Endothelial cell of umbilical vein (primary cell): ENCODE measurements around the gene CHD6. TPM values are rescaled to one million over a fixed set of nuclear protein-coding genes. Genes with fewer than 3 reads are reported as not detected.

ENCODE experiments used
- BruUV-seq: library from RNA; stranded (reverse); fragments of 400-500 nt; replicated peaks from 2 replicates; lab custom pipeline; 2021; lab: Mats Ljungman, UMichigan
- CTCF ChIA-PET: fragments of 300-600, 350-600 bp; sonication (Branson Sonifier 250); formaldehyde crosslinking; loops from one replicate; lab custom pipeline; 2021; ENCODE audit warnings: antibody characterized with exemption, inconsistent platforms; lab: Charles Lee
- POLR2A ChIA-PET: fragments of 300-600, 350-600 bp; sonication (Branson Sonifier 250); formaldehyde crosslinking; loops from one replicate; lab custom pipeline; 2021; ENCODE audit warnings: antibody characterized with exemption, inconsistent platforms; lab: Charles Lee
- DNase-seq: peaks from one replicate; pipeline ENCODE4 v3.0.0-alpha.2; 2011; ENCODE audit warnings: low read depth, low spot score
- FAIRE-seq: peaks from 2 replicates; lab custom pipeline; 2011; peaks lifted over from hg19 to GRCh38; lab: Jason Lieb, UNC
- H2AFZ ChIP-seq: 2 replicates; pipeline ENCODE4 v1.6.0; 2012; ENCODE audit warnings: low read depth, low read length, control low read depth, inconsistent platforms
- H3K27ac ChIP-seq: 2 replicates; pipeline ENCODE4 v1.5.1; 2011; ENCODE audit warnings: low read depth, mild to moderate bottlenecking, control low read depth, low read length, moderate library complexity; ENCODE audit not compliant: insufficient read depth
- H3K27me3 ChIP-seq, 2 experiments: 2 replicates each; pipeline versions ENCODE4 v1.6.0 to v1.6.1; 2011; ENCODE audit warnings: low read length in 2 of 2, mixed read lengths in 1 of 2; ENCODE audit not compliant: control insufficient read depth in 2 of 2, insufficient read depth in 2 of 2
- H3K36me3 ChIP-seq, 2 experiments: 2 replicates in 1 of 2; 3 replicates in 1 of 2; pipeline ENCODE4 v1.5.1; 2011; ENCODE audit warnings: low read length in 2 of 2, mild to moderate bottlenecking in 1 of 2, moderate library complexity in 1 of 2; ENCODE audit not compliant: control insufficient read depth in 2 of 2, insufficient read depth in 2 of 2; ENCODE audit errors: extremely low read depth in 1 of 2
- H3K4me1 ChIP-seq: 3 replicates; pipeline ENCODE4 v1.5.1; 2011; ENCODE audit warnings: mild to moderate bottlenecking, low read length; ENCODE audit not compliant: control insufficient read depth, insufficient read depth; ENCODE audit errors: extremely low read depth
- H3K4me2 ChIP-seq: 2 replicates; pipeline ENCODE4 v1.6.1; 2011; ENCODE audit warnings: low read length, control low read depth, mixed read lengths; ENCODE audit not compliant: insufficient read depth
- H3K4me3 ChIP-seq, 3 experiments: fragments of 200-600 bp in 1 of 3; sonication (generic), shearing (Covaris generic) in 1 of 3; replicated peaks in 1 of 3; 2 replicates each; pipeline ENCODE4 v1.5.1; 2011 to 2016; ENCODE audit warnings: control low read depth in 3 of 3, low read length in 3 of 3, mild to moderate bottlenecking in 2 of 3, inconsistent platforms in 1 of 3, low read depth in 1 of 3, moderate library complexity in 1 of 3; ENCODE audit not compliant: insufficient read depth in 1 of 3
- H3K79me2 ChIP-seq: 2 replicates; pipeline ENCODE4 v1.6.0; 2012; ENCODE audit warnings: low read length, inconsistent platforms; ENCODE audit not compliant: control insufficient read depth, insufficient read depth
- H3K9ac ChIP-seq: replicated peaks from 2 replicates; pipeline ENCODE3; 2011; ENCODE audit warnings: low read length, control low read depth; ENCODE audit not compliant: insufficient read depth; ENCODE audit errors: extremely low read depth
- H3K9me1 ChIP-seq: replicated peaks from 3 replicates; pipeline ENCODE4 v1.6.0; 2011; ENCODE audit warnings: mild to moderate bottlenecking, low read length; ENCODE audit not compliant: control insufficient read depth, insufficient read depth; ENCODE audit errors: extremely low read depth
- H3K9me3 ChIP-seq: replicated peaks from 2 replicates; pipeline ENCODE4 v1.5.1; 2012; ENCODE audit warnings: low read length, inconsistent platforms; ENCODE audit not compliant: control insufficient read depth, insufficient read depth
- H4K20me1 ChIP-seq: replicated peaks from 2 replicates; pipeline ENCODE3; 2011; ENCODE audit warnings: mild to moderate bottlenecking, low read length; ENCODE audit not compliant: control insufficient read depth, insufficient read depth; ENCODE audit errors: extremely low read depth
- EZH2 ChIP-seq: IDR thresholded peaks from 2 replicates; pipeline ENCODE4 v1.6.1; 2012; ENCODE audit warnings: borderline replicate concordance, low read depth, mild to moderate bottlenecking, moderate library complexity, low read length, inconsistent platforms; ENCODE audit not compliant: severe bottlenecking
- FOS ChIP-seq: IDR thresholded peaks from 2 replicates; pipeline ENCODE4 v1.6.1; 2011; ENCODE audit warnings: mild to moderate bottlenecking, low read length, moderate library complexity, borderline replicate concordance; ENCODE audit not compliant: insufficient read depth
- GATA2 ChIP-seq: IDR thresholded peaks from 2 replicates; pipeline ENCODE4 v1.7.0; 2011; ENCODE audit warnings: low read depth, mild to moderate bottlenecking, moderate library complexity, mixed read lengths, low read length; ENCODE audit not compliant: insufficient read length, insufficient read depth
- JUN ChIP-seq: IDR thresholded peaks from 2 replicates; pipeline ENCODE4 v1.6.1; 2011; ENCODE audit warnings: borderline replicate concordance, low read depth; ENCODE audit not compliant: insufficient read length, insufficient read depth
- MYC ChIP-seq: IDR thresholded peaks from one replicate; pipeline ENCODE4 v1.6.1; 2011; ENCODE audit warnings: mild to moderate bottlenecking, low read depth, low read length
- POLR2A ChIP-seq: IDR thresholded peaks from 2 replicates; pipeline ENCODE4 v1.6.1; 2012; ENCODE audit warnings: low read depth, mild to moderate bottlenecking, control low read depth, low read length
- POLR2AphosphoS5 ChIP-seq: IDR thresholded peaks from 2 replicates; pipeline ENCODE4 v1.6.1; 2012; ENCODE audit warnings: low read depth, mild to moderate bottlenecking, control low read depth, low read length, moderate library complexity; ENCODE audit not compliant: insufficient read depth
- dilution Hi-C: fragments of 300-500 bp; cut with MboI; formaldehyde crosslinking; loops from one replicate; pipeline ENCODE4 v1.15.0; 2019; ENCODE audit warnings: low sequenced_read_pairs; ENCODE audit not compliant: extremely low pct_ligation_motif_present
- intact Hi-C: fragments of 100-400 bp; cut with micrococcal nuclease; formaldehyde crosslinking; loops from one replicate; pipeline ENCODE4 v1.10.0; 2022
- polyA plus RNA-seq, 4 experiments: library from polyadenylated mRNA; depleted of rRNA in 3 of 4; stranded (reverse) in 3 of 4; unstranded in 1 of 4; fragments of >200 nt; gene quantifications; 2 replicates each; pipeline versions ENCODE4 v1.2.1 to v1.2.3, GENCODE V29; 2011 to 2012; ENCODE audit warnings: missing spikeins in 1 of 4
- total RNA-seq: library from RNA; stranded (reverse); gene quantifications from 2 replicates; pipeline ENCODE4 v1.2.3, GENCODE V29; 2021
- TF ChIP-seq, protein P1 (sequence below), 2 donors: IDR thresholded peaks; 1 replicate in 1 of 2; 2 replicates in 1 of 2; pipeline ENCODE4 v1.5.1; 2011; ENCODE audit warnings: low read length in 2 of 2, mild to moderate bottlenecking in 2 of 2, moderate library complexity in 2 of 2, control low read depth in 1 of 2, inconsistent platforms in 1 of 2, low read depth in 1 of 2; ENCODE audit not compliant: insufficient read depth in 1 of 2; ENCODE audit errors: extremely low read depth in 1 of 2
- TF ChIP-seq, protein P2 (sequence below): IDR thresholded peaks from 2 replicates; pipeline ENCODE4 v1.6.1; 2011; ENCODE audit not compliant: insufficient read depth, insufficient read length

CHD6 gene
- total and polyA plus RNA-seq, 2 donors (not counting 3 experiments of a cell fraction or from before 2014, with no cell fraction given) = 7.2 to 33.7 TPM

DNA sequence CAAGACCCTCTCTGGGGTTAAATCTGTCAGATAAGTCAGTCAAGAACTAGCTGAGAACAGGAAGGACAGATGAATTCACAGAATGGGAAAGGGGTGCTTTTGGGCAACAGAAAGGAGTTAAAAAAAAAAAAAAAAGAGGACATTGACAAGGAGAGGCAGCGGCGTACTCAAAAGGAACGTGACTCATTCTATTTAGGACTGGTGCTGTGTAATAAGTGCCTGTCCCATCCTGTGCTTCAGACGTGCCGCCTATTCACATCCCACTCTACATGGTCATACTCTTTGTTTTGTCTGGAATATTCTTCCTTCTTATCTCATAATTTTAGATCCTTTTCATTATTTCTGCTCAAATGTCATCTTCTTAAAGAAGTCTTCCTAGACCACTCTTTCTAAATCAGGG lies 150.5 kb downstream of the CHD6 start:
- Histone ChIP-seq H4K20me1 (no peaks in the 10 kb centered on the region), H3K4me2 (no peak overlapping the region), H3K4me3 (no peak overlapping the region), H2AFZ (no peak overlapping the region), H3K4me1 (no peaks in the 10 kb centered on the region), H3K36me3 (peaks cover 0 to 4% of the 10 kb centered on the region in 2 experiments), H3K79me2 (no peaks in the 10 kb centered on the region), H3K27ac (no peak overlapping the region), H3K27me3 (no peaks in the 10 kb centered on the region), H3K9me1 (no peaks in the 10 kb centered on the region), H3K9ac (no peak overlapping the region), H3K9me3 (no peaks in the 10 kb centered on the region)
- FAIRE-seq (no peak), DNase-seq (no peak)
- ChIA-PET CTCF (no interaction called here), POLR2A (no interaction called here)
- TF ChIP-seq, protein P1, sequence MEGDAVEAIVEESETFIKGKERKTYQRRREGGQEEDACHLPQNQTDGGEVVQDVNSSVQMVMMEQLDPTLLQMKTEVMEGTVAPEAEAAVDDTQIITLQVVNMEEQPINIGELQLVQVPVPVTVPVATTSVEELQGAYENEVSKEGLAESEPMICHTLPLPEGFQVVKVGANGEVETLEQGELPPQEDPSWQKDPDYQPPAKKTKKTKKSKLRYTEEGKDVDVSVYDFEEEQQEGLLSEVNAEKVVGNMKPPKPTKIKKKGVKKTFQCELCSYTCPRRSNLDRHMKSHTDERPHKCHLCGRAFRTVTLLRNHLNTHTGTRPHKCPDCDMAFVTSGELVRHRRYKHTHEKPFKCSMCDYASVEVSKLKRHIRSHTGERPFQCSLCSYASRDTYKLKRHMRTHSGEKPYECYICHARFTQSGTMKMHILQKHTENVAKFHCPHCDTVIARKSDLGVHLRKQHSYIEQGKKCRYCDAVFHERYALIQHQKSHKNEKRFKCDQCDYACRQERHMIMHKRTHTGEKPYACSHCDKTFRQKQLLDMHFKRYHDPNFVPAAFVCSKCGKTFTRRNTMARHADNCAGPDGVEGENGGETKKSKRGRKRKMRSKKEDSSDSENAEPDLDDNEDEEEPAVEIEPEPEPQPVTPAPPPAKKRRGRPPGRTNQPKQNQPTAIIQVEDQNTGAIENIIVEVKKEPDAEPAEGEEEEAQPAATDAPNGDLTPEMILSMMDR (IDR thresholded peaks at IDR 0.05; ENCODE audit: extremely low read depth in 1 of 2, insufficient read depth in 1 of 2, low read depth in 1 of 2, low read length in 2 of 2) = no peak
- TF ChIP-seq FOS = no peak
- TF ChIP-seq, protein P2, sequence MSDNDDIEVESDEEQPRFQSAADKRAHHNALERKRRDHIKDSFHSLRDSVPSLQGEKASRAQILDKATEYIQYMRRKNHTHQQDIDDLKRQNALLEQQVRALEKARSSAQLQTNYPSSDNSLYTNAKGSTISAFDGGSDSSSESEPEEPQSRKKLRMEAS = no peak
- no peak for TF ChIP-seq EZH2
- no peak for TF ChIP-seq MYC
- intact Hi-C loops = no loop called here
- no TSS peak for BruUV-seq
- dilution Hi-C loops = no loop called here

- TF ChIP-seq POLR2A (no peak), JUN (no peak), POLR2AphosphoS5 (no peak), GATA2 (no peak), EZH2 (no peak), MYC (no peak), FOS (no peak)
- TF ChIP-seq, protein P2 = no peak
- TF ChIP-seq, protein P1 (IDR thresholded peaks at IDR 0.05; ENCODE audit: extremely low read depth in 1 of 2, insufficient read depth in 1 of 2, low read depth in 1 of 2, low read length in 2 of 2) = no peak
- dilution Hi-C loops = no loop called here
- BruUV-seq = no TSS peak
- no peaks in the 10 kb centered on the region for H3K4me1 ChIP-seq
- peaks cover 0 to 4% of the 10 kb centered on the region in 2 experiments for H3K36me3 ChIP-seq
- no peaks in the 10 kb centered on the region for H4K20me1 ChIP-seq
- POLR2A ChIA-PET = no interaction called here
- no peaks in the 10 kb centered on the region for H3K27me3 ChIP-seq
- DNase-seq (no peak), FAIRE-seq (no peak)
- H3K4me2 ChIP-seq = no peak overlapping the region
- H3K9me3 ChIP-seq = no peaks in the 10 kb centered on the region
- intact Hi-C loops = no loop called here
- CTCF ChIA-PET = no interaction called here
- no peak overlapping the region for H3K27ac ChIP-seq
- H3K9me1 ChIP-seq = no peaks in the 10 kb centered on the region
- H3K79me2 ChIP-seq = no peaks in the 10 kb centered on the region
- H3K4me3 ChIP-seq = no peak overlapping the region
- H2AFZ ChIP-seq = no peak overlapping the region
- H3K9ac ChIP-seq = no peak overlapping the region
Measured at GRCh38 chr20:41467220-41467619, 151.0 kb downstream of the CHD6 start.
